ENCODE measurements around the gene DENND1B.
A peak's percentile ranks its signal among the peaks of the same experiment; 100 is the strongest.

DENND1B gene

GRCh38 chr1:197745911-197746310 lies 29.4 kb downstream of the DENND1B start:
- Histone ChIP-seq H3K27ac (ENCODE audit: extremely low read depth, low read depth, low read length) (no peak overlapping the region), H3K36me3 (ENCODE audit: control insufficient read depth in 2 of 2, insufficient read depth in 1 of 2, low read length in 2 of 2) (no peaks in the 10 kb centered on the region), H3K4me1 (ENCODE audit: control insufficient read depth, insufficient read depth, low read length) (no peaks in the 10 kb centered on the region; the same call in 1 of the 2 replicates), H3K9me3 (ENCODE audit: control insufficient read depth, insufficient read depth, low read depth, low read length) (no peaks in the 10 kb centered on the region), H3K4me3 (ENCODE audit: low read depth, low read length) (no peak overlapping the region)
- TF ChIP-seq, protein P1, sequence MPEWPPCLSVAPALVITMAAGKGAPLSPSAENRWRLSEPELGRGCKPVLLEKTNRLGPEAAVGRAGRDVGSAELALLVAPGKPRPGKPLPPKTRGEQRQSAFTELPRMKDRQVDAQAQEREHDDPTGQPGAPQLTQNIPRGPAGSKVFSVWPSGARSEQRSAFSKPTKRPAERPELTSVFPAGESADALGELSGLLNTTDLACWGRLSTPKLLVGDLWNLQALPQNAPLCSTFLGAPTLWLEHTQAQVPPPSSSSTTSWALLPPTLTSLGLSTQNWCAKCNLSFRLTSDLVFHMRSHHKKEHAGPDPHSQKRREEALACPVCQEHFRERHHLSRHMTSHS (tag by site-specific recombination; IDR thresholded peaks at IDR 0.05) = no peak
- no peak for TF ChIP-seq ZNF16 (tag by site-specific recombination; IDR thresholded peaks at IDR 0.05; ENCODE audit: low read depth)
- TF ChIP-seq ZNF157 (tag by site-specific recombination; IDR thresholded peaks at IDR 0.05) = no peak
- TF ChIP-seq ZNF530 (tag by site-specific recombination; IDR thresholded peaks at IDR 0.05; ENCODE audit: low read depth) = no peak
- CTCF ChIA-PET = no interaction called here
- POLR2A ChIA-PET = no interaction called here

DNA sequence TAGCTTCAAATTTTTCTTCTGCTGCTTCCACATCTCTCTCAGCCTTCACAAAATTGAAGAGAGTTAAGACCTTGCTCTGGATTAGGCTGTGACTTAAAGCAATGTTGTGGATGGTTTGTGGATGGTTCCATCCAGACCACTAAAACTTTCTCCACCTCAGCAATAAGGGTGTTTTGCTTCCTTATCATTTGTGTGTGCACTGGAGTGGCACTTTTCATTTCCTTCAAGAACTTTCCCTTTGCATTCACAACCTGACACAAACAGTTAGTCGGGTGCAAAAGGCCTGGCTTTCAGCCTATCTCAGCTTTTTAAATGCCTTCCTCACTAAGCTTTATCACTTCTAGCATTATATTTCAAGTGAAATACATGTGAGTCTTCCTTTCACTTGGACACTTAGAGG lies 30.3 kb downstream of the DENND1B start:
- ChIA-PET POLR2A (no interaction called here), CTCF (interaction anchor here (0.5 kb wide), 1 partner anchor 197 kb away, joined by 3 read pairs; no protein-coding TSS in a partner anchor)
- TF ChIP-seq PRDM1 (tag by site-specific recombination; IDR thresholded peaks at IDR 0.05) = peak; percentile 54; the same call in 1 of the 2 replicates
- TF ChIP-seq, protein P2, sequence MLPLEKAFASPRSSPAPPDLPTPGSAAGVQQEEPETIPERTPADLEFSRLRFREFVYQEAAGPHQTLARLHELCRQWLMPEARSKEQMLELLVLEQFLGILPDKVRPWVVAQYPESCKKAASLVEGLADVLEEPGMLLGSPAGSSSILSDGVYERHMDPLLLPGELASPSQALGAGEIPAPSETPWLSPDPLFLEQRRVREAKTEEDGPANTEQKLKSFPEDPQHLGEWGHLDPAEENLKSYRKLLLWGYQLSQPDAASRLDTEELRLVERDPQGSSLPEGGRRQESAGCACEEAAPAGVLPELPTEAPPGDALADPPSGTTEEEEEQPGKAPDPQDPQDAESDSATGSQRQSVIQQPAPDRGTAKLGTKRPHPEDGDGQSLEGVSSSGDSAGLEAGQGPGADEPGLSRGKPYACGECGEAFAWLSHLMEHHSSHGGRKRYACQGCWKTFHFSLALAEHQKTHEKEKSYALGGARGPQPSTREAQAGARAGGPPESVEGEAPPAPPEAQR (tag by site-specific recombination; IDR thresholded peaks at IDR 0.05) = no peak
- Histone ChIP-seq H3K36me3 (ENCODE audit: control insufficient read depth in 2 of 2, insufficient read depth in 1 of 2, low read length in 2 of 2) (no peaks in the 10 kb centered on the region), H3K4me1 (ENCODE audit: control insufficient read depth, insufficient read depth, low read length) (peaks cover 6% of the 10 kb centered on the region; the same call in 1 of the 2 replicates), H3K27ac (ENCODE audit: extremely low read depth, low read depth, low read length) (no peak overlapping the region), H3K9me3 (ENCODE audit: control insufficient read depth, insufficient read depth, low read depth, low read length) (no peaks in the 10 kb centered on the region), H3K4me3 (ENCODE audit: low read depth, low read length) (no peak overlapping the region)

GRCh38 chr1:197743578-197743977 lies 31.7 kb downstream of the DENND1B start:
- no peak overlapping the region for H3K4me3 ChIP-seq (ENCODE audit: low read depth, low read length)
- ChIA-PET CTCF (interaction anchor here (0.7 kb wide), 1 partner anchor 129 kb away, joined by 3 read pairs; no protein-coding TSS in a partner anchor), POLR2A (no interaction called here)
- H3K9me3 ChIP-seq (ENCODE audit: control insufficient read depth, insufficient read depth, low read depth, low read length) = no peaks in the 10 kb centered on the region
- 0 out of 2 replicates have a peak, but pooled peaks have one; percentile 31 for TF ChIP-seq ZNF121 (tag by site-specific recombination; IDR thresholded peaks at IDR 0.05)
- TF ChIP-seq, protein P3, sequence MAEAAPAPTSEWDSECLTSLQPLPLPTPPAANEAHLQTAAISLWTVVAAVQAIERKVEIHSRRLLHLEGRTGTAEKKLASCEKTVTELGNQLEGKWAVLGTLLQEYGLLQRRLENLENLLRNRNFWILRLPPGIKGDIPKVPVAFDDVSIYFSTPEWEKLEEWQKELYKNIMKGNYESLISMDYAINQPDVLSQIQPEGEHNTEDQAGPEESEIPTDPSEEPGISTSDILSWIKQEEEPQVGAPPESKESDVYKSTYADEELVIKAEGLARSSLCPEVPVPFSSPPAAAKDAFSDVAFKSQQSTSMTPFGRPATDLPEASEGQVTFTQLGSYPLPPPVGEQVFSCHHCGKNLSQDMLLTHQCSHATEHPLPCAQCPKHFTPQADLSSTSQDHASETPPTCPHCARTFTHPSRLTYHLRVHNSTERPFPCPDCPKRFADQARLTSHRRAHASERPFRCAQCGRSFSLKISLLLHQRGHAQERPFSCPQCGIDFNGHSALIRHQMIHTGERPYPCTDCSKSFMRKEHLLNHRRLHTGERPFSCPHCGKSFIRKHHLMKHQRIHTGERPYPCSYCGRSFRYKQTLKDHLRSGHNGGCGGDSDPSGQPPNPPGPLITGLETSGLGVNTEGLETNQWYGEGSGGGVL (tag by site-specific recombination; IDR thresholded peaks at IDR 0.05) = no peak
- H3K27ac ChIP-seq (ENCODE audit: extremely low read depth, low read depth, low read length) = no peak overlapping the region
- peaks cover 11% of the 10 kb centered on the region; the same call in 1 of the 2 replicates for H3K4me1 ChIP-seq (ENCODE audit: control insufficient read depth, insufficient read depth, low read length)
- no peaks in the 10 kb centered on the region for H3K36me3 ChIP-seq (ENCODE audit: control insufficient read depth in 2 of 2, insufficient read depth in 1 of 2, low read length in 2 of 2)

GRCh38 chr1:197740992-197741391 lies 34.3 kb downstream of the DENND1B start:
- Histone ChIP-seq H3K27ac (ENCODE audit: extremely low read depth, low read depth, low read length) (no peak overlapping the region), H3K36me3 (ENCODE audit: control insufficient read depth in 2 of 2, insufficient read depth in 1 of 2, low read length in 2 of 2) (no peaks in the 10 kb centered on the region), H3K9me3 (ENCODE audit: control insufficient read depth, insufficient read depth, low read depth, low read length) (no peaks in the 10 kb centered on the region), H3K4me3 (ENCODE audit: low read depth, low read length) (no peak overlapping the region), H3K4me1 (ENCODE audit: control insufficient read depth, insufficient read depth, low read length) (peaks cover 13% of the 10 kb centered on the region; the same call in 1 of the 2 replicates)
- TF ChIP-seq REPIN1 (tag by site-specific recombination; IDR thresholded peaks at IDR 0.05; ENCODE audit: low read depth) (no peak), SETDB1 (IDR thresholded peaks at IDR 0.05; ENCODE audit: insufficient read length, low read length) (no peak), ZNF175 (tag by site-specific recombination; IDR thresholded peaks at IDR 0.05) (no peak), ZNF792 (tag by site-specific recombination; IDR thresholded peaks at IDR 0.05) (no peak), ZNF747 (tag by site-specific recombination; IDR thresholded peaks at IDR 0.05) (no peak), ZNF140 (tag by site-specific recombination; IDR thresholded peaks at IDR 0.05) (no peak)
- CTCF ChIA-PET = interaction anchor here (0.6 to 0.7 kb wide), 2 partner anchors 154 to 314 kb away, joined by 3 read pairs; no protein-coding TSS in a partner anchor
- POLR2A ChIA-PET = no interaction called here
